GM19240 (cell line): Measurements from ENCODE around the gene POLG2.
"Not testable (repeated sequence)": the region's sequence is repeated elsewhere in the genome, so short reads cannot be mapped to it uniquely, and the experiment has no call there.

Source experiments
- DNase-seq: peaks from one replicate; pipeline ENCODE4 v3.0.0; 2011; ENCODE audit warnings: low spot score; ENCODE audit not compliant: insufficient read length

The POLG2 gene

GRCh38 chr17:64506201-64506575, 9.3 kb upstream of the POLG2 start, which contains the start of gene DDX5:
TSS of gene DDX5 (minus strand) at chr17:64506289. CDS start at chr17:64506119, 170 bp downstream.
- DNase-seq, result peak; percentile 44

- peak; percentile 19 for DNase-seq
These were observed 8.7 kb upstream of the POLG2 start for GRCh38 chr17:64505340-64506200.

- DNase-seq, result no peak
These were observed 8.0 kb upstream of the POLG2 start for GRCh38 chr17:64504769-64505339.

GRCh38 chr17:64503821-64504768, 7.2 kb upstream of the POLG2 start:
- no peak for DNase-seq

- no peak for DNase-seq
These were observed 6.5 kb upstream of the POLG2 start for GRCh38 chr17:64503341-64503740.

- DNase-seq, result no peak
These were observed 6.0 kb upstream of the POLG2 start for GRCh38 chr17:64502809-64503208.

GRCh38 chr17:64502021-64502420, 5.2 kb upstream of the POLG2 start:
- no peak for DNase-seq

- no peak for DNase-seq
These were observed 4.3 kb upstream of the POLG2 start for GRCh38 chr17:64500862-64501765.

GRCh38 chr17:64500487-64500859, 3.6 kb upstream of the POLG2 start:
- no peak for DNase-seq

GRCh38 chr17:64499805-64500486, 3.1 kb upstream of the POLG2 start:
- no peak for DNase-seq

- DNase-seq, result no peak
These were observed 1.7 kb upstream of the POLG2 start for GRCh38 chr17:64498308-64499203.

GRCh38 chr17:64497565-64498035, 746 bp upstream of the POLG2 start:
- no peak for DNase-seq

- DNase-seq, result no peak
These were observed 487 bp downstream of the POLG2 start for GRCh38 chr17:64496348-64496785.

GRCh38 chr17:64495300-64495699, 1.6 kb downstream of the POLG2 start:
- DNase-seq, result not testable (repeated sequence)

GRCh38 chr17:64494121-64494520, 2.7 kb downstream of the POLG2 start:
- DNase-seq, result no peak

GRCh38 chr17:64492481-64493109, 4.3 kb downstream of the POLG2 start:
- no peak for DNase-seq

- no peak for DNase-seq
These were observed 4.9 kb downstream of the POLG2 start for GRCh38 chr17:64491994-64492393.

- DNase-seq, result no peak
These were observed 5.6 kb downstream of the POLG2 start for GRCh38 chr17:64491034-64491860.
